Lower leg skin (tissue), 4 donors: ENCODE measurements around the gene FXYD1. TPM values are rescaled to one million over a fixed set of nuclear protein-coding genes. Genes with fewer than 3 reads are reported as not detected.

Experiments
- DNase-seq, 2 donors: peaks; one replicate each; pipeline ENCODE4 v3.0.0-alpha.2; 2019; ENCODE audit warnings: low spot score in 2 of 2
- H3K4me3 ChIP-seq: fragments of 200-600 bp; sonication (generic); 2 replicates; pipeline ENCODE4 v1.5.1; 2017; ENCODE audit warnings: mild to moderate bottlenecking, low read depth; ENCODE audit not compliant: poor library complexity, severe bottlenecking
- POLR2A ChIP-seq, 2 donors: fragments of 450-650 bp; IDR thresholded peaks; one replicate each; pipeline ENCODE4 v1.6.1; 2016 to 2017; ENCODE audit warnings: antibody characterized with exemption in 2 of 2, mild to moderate bottlenecking in 1 of 2, moderate library complexity in 1 of 2
- WGBS, 2 donors: methylation state at CpG; one replicate each; pipeline ENCODE4 v1.1.5; 2018; 5-methylcytosine and 5-hydroxymethylcytosine counted together
- intact Hi-C: fragments of 100-400 bp; cut with DNase I; formaldehyde crosslinking; loops from one replicate; pipeline ENCODE4 v1.15.0; 2023; ENCODE audit warnings: low total_unique reads
- total RNA-seq, 4 donors: library from RNA; depleted of rRNA; stranded (reverse); fragments of >200 nt; gene quantifications; one replicate each; pipeline ENCODE4 v1.1.0, GENCODE V29; 2016
- TF ChIP-seq, protein P1 (sequence below), 3 donors: fragments of 450-650 bp; IDR thresholded peaks; one replicate each; pipeline ENCODE4 v1.5.1; 2016; ENCODE audit warnings: antibody characterized with exemption in 3 of 3, mild to moderate bottlenecking in 3 of 3, moderate library complexity in 2 of 3

The FXYD1 gene
- total RNA-seq, 4 donors from 2014 or later, result 5.5 to 20.9 (median 6.5) TPM; not detected in 1

DNA sequence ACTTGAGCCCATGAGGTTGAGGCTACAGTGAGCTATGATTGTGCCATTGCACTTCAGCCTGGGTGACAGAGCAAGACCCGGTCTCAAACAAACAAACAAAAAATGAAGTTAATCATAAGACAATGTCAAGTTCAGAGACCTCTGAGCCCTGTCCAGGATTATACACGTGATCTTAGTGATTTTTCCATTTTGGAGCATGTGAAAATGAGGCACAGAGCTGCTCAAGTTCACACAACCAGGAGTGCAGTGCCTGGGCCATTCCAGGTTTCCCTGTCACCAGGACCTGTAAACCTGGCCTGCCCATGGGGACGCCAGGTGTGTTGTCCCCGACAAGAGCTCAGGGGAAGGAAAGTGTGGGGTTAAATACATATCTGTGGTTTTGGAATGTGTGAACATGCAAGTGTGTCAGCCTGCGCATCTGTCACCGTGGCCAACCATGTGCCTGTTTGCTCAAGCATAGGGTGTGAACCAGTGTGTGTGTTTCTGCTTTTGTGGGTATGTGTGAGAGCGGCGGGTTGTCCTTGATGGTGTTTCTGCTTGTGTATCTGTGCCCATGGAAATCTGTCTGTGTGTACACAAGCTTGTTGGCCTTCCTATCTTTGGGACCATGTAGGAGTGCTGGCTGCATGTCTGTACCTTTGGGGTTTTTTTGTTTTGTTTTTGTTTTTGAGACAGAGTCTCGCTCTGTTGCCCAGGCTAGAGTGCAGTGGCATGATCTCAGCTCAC is 1.5 kb upstream of the FXYD1 start:
- intact Hi-C loops, result no loop called here
- no peak overlapping the region for H3K4me3 ChIP-seq
- TF ChIP-seq, protein P1, sequence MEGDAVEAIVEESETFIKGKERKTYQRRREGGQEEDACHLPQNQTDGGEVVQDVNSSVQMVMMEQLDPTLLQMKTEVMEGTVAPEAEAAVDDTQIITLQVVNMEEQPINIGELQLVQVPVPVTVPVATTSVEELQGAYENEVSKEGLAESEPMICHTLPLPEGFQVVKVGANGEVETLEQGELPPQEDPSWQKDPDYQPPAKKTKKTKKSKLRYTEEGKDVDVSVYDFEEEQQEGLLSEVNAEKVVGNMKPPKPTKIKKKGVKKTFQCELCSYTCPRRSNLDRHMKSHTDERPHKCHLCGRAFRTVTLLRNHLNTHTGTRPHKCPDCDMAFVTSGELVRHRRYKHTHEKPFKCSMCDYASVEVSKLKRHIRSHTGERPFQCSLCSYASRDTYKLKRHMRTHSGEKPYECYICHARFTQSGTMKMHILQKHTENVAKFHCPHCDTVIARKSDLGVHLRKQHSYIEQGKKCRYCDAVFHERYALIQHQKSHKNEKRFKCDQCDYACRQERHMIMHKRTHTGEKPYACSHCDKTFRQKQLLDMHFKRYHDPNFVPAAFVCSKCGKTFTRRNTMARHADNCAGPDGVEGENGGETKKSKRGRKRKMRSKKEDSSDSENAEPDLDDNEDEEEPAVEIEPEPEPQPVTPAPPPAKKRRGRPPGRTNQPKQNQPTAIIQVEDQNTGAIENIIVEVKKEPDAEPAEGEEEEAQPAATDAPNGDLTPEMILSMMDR (IDR thresholded peaks at IDR 0.05), result peak in 1 of 3 donors; percentile 46
- no peak for TF ChIP-seq POLR2A (IDR thresholded peaks at IDR 0.05)
- DNase-seq, result no peak
- WGBS, 2 donors, result 39 to 42% methylated on average over 9 of the region's 9 CpGs

DNA sequence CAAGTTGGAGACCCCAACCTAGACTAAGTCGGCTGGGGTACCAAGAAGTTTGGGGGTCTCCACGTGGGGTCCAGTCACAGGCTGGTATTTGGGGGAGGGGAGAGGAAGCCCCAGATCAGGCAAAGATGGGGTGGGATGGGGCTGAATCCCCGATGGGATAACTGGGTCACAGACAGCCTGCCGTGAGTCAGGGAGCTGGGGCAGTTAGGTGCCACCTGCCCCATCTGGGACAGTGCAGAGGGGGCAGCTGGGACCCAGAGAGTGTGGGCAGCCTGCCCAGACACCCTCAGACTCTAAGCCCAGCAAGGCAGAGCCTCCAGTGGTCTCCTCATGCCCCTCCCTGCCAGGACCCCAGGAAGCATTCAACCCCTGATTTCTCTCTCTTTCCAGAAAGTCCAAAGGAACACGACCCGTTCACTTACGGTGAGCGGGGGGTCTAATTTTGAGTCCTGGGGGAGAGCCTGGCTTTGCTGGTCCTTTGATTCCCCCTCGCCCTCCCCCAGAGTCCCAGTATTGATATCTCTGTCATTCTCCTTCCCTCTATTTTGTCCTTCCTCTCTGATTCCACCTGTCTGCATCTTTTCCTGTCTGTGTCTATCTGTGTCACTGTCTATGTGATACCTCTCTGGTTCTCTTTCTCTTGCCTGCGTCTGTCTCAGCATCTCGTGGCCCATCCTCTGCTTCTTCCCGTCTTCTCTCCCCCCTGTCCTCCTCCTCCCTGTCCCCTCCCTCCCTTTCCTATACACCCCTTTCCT is 1.8 kb downstream of the FXYD1 start:
- H3K4me3 ChIP-seq, result no peak overlapping the region
- TF ChIP-seq, protein P1 (IDR thresholded peaks at IDR 0.05), result no peak
- TF ChIP-seq POLR2A (IDR thresholded peaks at IDR 0.05), result no peak
- no peak for DNase-seq
- intact Hi-C loops, result loop anchor here (10.0 kb wide), 1 partner anchor 124 kb away; the partner anchor contains the start of gene USF2
- 52 to 56% methylated on average over 12 of the region's 12 CpGs for WGBS, 2 donors

DNA sequence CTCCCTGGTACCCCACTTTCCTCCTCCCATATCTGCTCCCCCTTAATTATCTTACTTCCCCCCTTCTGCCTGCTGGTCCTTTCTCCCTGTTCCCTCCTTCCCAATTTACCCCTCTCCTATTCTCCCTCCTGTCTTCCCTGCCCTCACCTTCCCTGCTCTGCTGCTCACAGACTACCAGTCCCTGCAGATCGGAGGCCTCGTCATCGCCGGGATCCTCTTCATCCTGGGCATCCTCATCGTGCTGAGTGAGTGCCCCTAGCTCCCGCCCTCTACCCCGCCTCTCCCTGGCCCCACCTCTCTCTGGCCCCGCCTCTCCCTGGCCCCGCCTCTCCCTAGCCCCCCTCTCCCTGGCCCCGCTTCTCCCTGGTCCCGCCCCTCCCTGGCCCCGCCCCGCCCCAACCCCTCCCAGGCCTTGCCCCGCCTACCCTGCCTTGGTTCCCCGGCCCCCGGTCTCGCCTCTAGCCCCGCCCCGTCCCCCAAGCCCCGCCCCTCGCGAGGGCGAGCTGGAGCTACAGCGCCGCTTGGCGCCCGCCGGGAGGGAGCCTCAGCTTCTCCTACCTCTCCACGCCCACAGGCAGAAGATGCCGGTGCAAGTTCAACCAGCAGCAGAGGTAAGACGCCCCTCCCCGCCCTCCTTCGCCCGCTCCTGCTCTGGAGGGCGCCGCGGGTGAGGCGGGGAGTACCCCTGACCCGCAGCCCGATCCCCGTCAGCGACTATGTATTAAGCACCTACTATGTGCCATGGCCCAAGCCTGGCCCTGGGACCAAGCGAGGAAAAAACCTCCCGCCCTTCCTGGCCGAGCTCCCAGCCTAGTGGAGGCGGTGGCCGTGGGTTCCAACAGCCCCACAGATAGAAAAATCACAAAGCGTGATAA is 2.6 kb downstream of the FXYD1 start:
- intact Hi-C loops, result loop anchor here (10.0 kb wide), 1 partner anchor 124 kb away; the partner anchor contains the start of gene USF2
- H3K4me3 ChIP-seq, result no peak overlapping the region
- no peak for TF ChIP-seq POLR2A (IDR thresholded peaks at IDR 0.05)
- TF ChIP-seq, protein P1 (IDR thresholded peaks at IDR 0.05), result no peak
- 6 to 7% methylated on average over 44 of the region's 48 CpGs for WGBS, 2 donors
- DNase-seq, result peak; percentile 92 to 98

DNA sequence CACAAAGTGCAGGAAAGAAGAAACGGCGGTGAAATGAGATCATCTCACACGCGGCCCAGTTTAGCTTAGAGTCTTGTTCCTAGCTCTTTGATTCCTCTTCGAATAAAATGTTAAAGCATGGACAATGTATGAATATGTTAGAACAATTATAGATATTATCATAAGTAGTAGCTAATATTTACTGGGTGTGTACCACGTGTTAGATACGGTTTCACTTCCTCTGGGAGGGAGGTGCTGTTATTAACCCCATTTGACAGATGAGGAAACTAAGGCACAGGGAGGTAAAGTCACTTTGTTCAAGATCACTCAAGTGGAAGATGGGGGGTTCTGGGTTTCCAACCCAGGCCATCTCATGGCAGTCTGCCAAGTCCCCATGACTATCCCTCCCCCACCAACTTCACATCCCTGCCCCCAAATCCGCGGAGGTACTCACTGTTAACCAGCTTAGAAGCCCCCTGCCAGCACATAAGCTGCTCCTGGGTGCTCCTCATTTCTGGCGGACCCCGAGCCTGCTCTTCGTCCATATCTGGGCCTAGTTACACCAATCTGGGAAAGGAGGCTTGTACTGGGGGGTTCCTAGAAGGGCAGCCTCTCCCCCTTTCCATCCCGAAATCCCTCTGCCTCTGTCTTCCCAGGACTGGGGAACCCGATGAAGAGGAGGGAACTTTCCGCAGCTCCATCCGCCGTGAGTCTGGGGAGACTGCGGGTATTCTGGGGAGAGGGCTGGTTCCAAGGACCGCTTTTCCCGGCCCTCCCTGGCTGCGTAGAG is 3.4 kb downstream of the FXYD1 start:
- intact Hi-C loops, result loop anchor here (10.0 kb wide), 1 partner anchor 123 kb away; the partner anchor contains the start of gene USF2
- peak in 1 of 2 donors; percentile 90 for DNase-seq
- H3K4me3 ChIP-seq, result no peak overlapping the region
- 32 to 42% methylated on average over 21 of the region's 21 CpGs for WGBS, 2 donors
- TF ChIP-seq, protein P1 (IDR thresholded peaks at IDR 0.05), result no peak
- TF ChIP-seq POLR2A (IDR thresholded peaks at IDR 0.05), result no peak
